Measurements from ENCODE around the gene FBXO10.

FBXO10 gene

DNA sequence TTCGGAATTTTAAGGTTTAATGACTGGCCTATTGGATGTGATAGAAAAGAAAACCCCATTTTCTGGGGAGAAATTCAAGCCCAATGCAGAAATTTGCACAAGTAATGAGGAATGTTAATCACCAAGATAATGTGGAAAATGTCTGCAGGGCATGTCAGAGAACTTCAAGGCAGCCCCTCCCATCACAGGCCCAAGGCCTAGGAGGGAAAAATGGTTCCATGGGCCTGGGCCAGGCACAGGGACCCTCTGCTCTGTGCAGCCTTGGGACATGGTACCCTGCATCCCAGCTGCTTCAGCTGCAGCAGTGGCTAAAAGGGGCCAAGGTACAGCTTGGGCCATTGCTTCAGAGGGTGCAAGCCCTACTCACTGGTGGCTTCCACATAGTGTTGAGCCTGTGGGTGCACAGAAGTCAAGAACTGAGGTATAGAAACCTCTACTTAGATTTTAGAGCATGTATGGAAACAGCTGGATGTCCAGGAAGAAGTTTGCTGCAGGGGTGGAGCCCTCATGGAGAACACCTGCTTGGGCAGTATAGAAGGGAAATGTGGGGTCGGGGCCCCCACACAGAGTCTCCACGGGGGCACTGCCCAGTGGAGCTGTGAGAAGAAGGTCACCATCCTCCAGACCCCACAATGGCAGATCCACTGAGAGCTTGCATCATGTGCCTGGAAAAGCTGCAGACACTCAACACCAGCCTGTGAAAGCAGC lies 12.2 kb downstream of the FBXO10 start:
- no peak overlapping the region for H3K4ac ChIP-seq (ENCODE audit: low read depth in 1 of 2, low read length in 2 of 2)
- H2BK120ac ChIP-seq (ENCODE audit: low read depth, low read length): no peak overlapping the region
- H3K14ac ChIP-seq (ENCODE audit: low read length in 2 of 2): no peak overlapping the region
- no peak overlapping the region for H2BK12ac ChIP-seq (ENCODE audit: low read length in 2 of 2)
- H3K9me3 ChIP-seq (ENCODE audit: control insufficient read depth, low read length): no peaks in the 10 kb centered on the region
- H3K9ac ChIP-seq (ENCODE audit: low read length): no peak overlapping the region
- no peak overlapping the region for H2BK5ac ChIP-seq (ENCODE audit: low read depth, low read length, poor library complexity, severe bottlenecking)
- no peak overlapping the region for H4K8ac ChIP-seq (ENCODE audit: low read length)
- peaks cover 7 to 19% of the 10 kb centered on the region in 2 experiments for H3K36me3 ChIP-seq (ENCODE audit: control insufficient read depth in 1 of 2, insufficient read depth in 2 of 2, low read depth in 1 of 2, low read length in 2 of 2)
- no peaks in the 10 kb centered on the region for H3K4me1 ChIP-seq (ENCODE audit: control insufficient read depth, insufficient read depth, low read depth, low read length)
- no peak overlapping the region for H3K23ac ChIP-seq (ENCODE audit: low read length in 2 of 2)
- no peak overlapping the region for H4K91ac ChIP-seq (ENCODE audit: low read length)
- no peak overlapping the region for H3K4me2 ChIP-seq (ENCODE audit: low read length, poor library complexity, severe bottlenecking)
- H2AFZ ChIP-seq (ENCODE audit: low read depth, low read length): no peak overlapping the region
- no peak overlapping the region for H2BK15ac ChIP-seq (ENCODE audit: low read depth, poor library complexity, severe bottlenecking)
- no peak overlapping the region for H3K27ac ChIP-seq (ENCODE audit: low read length, poor library complexity, severe bottlenecking)
- no peak for DNase-seq
- H3K27me3 ChIP-seq (ENCODE audit: control insufficient read depth in 1 of 2, insufficient read depth in 1 of 2, low read length in 2 of 2): no peaks in the 10 kb centered on the region
- 57% methylated on average over 3 of the region's 3 CpGs for WGBS
- H3K18ac ChIP-seq (ENCODE audit: low read depth in 1 of 2, low read length in 2 of 2): no peak overlapping the region
- H2AK5ac ChIP-seq (ENCODE audit: low read length, severe bottlenecking): no peak overlapping the region
- peaks cover 45% of the 10 kb centered on the region for H3K79me1 ChIP-seq (replicated peaks; ENCODE audit: low read length, poor library complexity, severe bottlenecking)
- H3K4me3 ChIP-seq (ENCODE audit: insufficient read depth in 1 of 2, low read depth in 1 of 2, low read length in 2 of 2): no peak overlapping the region

DNA sequence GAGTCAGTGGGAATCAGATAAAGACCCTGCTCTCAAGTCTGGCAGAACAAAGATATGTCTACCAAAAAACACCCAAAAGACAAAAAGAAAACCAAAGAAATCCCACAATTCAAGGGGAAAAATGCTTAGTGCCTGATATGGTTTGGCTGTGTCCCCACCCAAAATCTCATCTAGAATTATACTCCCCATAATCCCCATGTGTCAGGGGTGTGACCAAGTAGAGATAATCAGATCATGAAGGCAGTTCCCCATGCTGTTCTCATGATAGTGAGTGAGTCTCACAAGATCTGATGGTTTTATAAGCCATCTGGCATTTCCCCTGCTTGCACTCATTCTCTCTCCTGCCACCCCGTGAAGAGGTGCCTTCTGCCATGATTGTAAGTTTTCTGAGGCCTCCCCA lies 13.4 kb downstream of the FBXO10 start:
- Histone ChIP-seq H2BK12ac (ENCODE audit: low read length in 2 of 2) (no peak overlapping the region), H3K36me3 (ENCODE audit: control insufficient read depth in 1 of 2, insufficient read depth in 2 of 2, low read depth in 1 of 2, low read length in 2 of 2) (peaks cover 7 to 14% of the 10 kb centered on the region in 2 experiments), H2AK5ac (ENCODE audit: low read length, severe bottlenecking) (no peak overlapping the region), H2BK5ac (ENCODE audit: low read depth, low read length, poor library complexity, severe bottlenecking) (no peak overlapping the region), H3K14ac (ENCODE audit: low read length in 2 of 2) (no peak overlapping the region), H3K4me3 (ENCODE audit: insufficient read depth in 1 of 2, low read depth in 1 of 2, low read length in 2 of 2) (no peak overlapping the region), H3K4ac (ENCODE audit: low read depth in 1 of 2, low read length in 2 of 2) (no peak overlapping the region), H3K18ac (ENCODE audit: low read depth in 1 of 2, low read length in 2 of 2) (no peak overlapping the region), H2AFZ (ENCODE audit: low read depth, low read length) (no peak overlapping the region), H3K79me1 (replicated peaks; ENCODE audit: low read length, poor library complexity, severe bottlenecking) (peaks cover 48% of the 10 kb centered on the region), H3K27ac (ENCODE audit: low read length, poor library complexity, severe bottlenecking) (no peak overlapping the region), H3K9ac (ENCODE audit: low read length) (no peak overlapping the region), H3K9me3 (ENCODE audit: control insufficient read depth, low read length) (no peaks in the 10 kb centered on the region), H4K91ac (ENCODE audit: low read length) (no peak overlapping the region), H3K27me3 (ENCODE audit: control insufficient read depth in 1 of 2, insufficient read depth in 1 of 2, low read length in 2 of 2) (no peaks in the 10 kb centered on the region), H3K4me2 (ENCODE audit: low read length, poor library complexity, severe bottlenecking) (no peak overlapping the region), H2BK15ac (ENCODE audit: low read depth, poor library complexity, severe bottlenecking) (no peak overlapping the region), H4K8ac (ENCODE audit: low read length) (no peak overlapping the region), H3K23ac (ENCODE audit: low read length in 2 of 2) (no peak overlapping the region), H2BK120ac (ENCODE audit: low read depth, low read length) (no peak overlapping the region), H3K4me1 (ENCODE audit: control insufficient read depth, insufficient read depth, low read depth, low read length) (no peaks in the 10 kb centered on the region)
- no peak for DNase-seq
- WGBS: no CpG with 5 or more reads among the region's 1 CpG

DNA sequence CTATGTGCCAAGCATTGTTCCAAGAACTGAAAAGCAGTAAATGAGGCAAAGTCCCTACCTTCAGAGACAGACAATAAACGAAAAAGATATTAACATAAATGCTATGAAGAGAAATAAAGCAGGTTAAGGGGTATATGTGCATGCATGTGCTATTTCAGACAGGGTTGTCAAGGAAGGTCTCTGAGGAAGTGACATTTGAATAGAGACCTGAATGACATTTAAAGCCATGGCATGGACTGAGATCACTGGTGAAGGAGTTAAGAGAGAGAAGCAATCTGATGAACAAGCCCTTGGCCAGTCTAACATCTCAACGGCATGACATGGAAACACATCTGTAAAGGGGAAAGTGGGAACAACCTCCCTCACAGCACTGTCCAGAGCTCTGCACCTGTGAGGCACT lies 14.5 kb downstream of the FBXO10 start:
- Histone ChIP-seq H3K4me1 (ENCODE audit: control insufficient read depth, insufficient read depth, low read depth, low read length) (no peaks in the 10 kb centered on the region), H3K23ac (ENCODE audit: low read length in 2 of 2) (no peak overlapping the region), H4K91ac (ENCODE audit: low read length) (no peak overlapping the region), H3K9me3 (ENCODE audit: control insufficient read depth, low read length) (no peaks in the 10 kb centered on the region), H3K27me3 (ENCODE audit: control insufficient read depth in 1 of 2, insufficient read depth in 1 of 2, low read length in 2 of 2) (no peaks in the 10 kb centered on the region), H2BK12ac (ENCODE audit: low read length in 2 of 2) (no peak overlapping the region), H2BK5ac (ENCODE audit: low read depth, low read length, poor library complexity, severe bottlenecking) (no peak overlapping the region), H4K8ac (ENCODE audit: low read length) (no peak overlapping the region), H3K4ac (ENCODE audit: low read depth in 1 of 2, low read length in 2 of 2) (no peak overlapping the region), H3K4me2 (ENCODE audit: low read length, poor library complexity, severe bottlenecking) (no peak overlapping the region), H3K18ac (ENCODE audit: low read depth in 1 of 2, low read length in 2 of 2) (no peak overlapping the region), H3K4me3 (ENCODE audit: insufficient read depth in 1 of 2, low read depth in 1 of 2, low read length in 2 of 2) (no peak overlapping the region), H2AK5ac (ENCODE audit: low read length, severe bottlenecking) (no peak overlapping the region), H2BK120ac (ENCODE audit: low read depth, low read length) (no peak overlapping the region), H3K36me3 (ENCODE audit: control insufficient read depth in 1 of 2, insufficient read depth in 2 of 2, low read depth in 1 of 2, low read length in 2 of 2) (peaks cover 7 to 14% of the 10 kb centered on the region in 2 experiments), H2AFZ (ENCODE audit: low read depth, low read length) (no peak overlapping the region), H3K79me1 (replicated peaks; ENCODE audit: low read length, poor library complexity, severe bottlenecking) (peaks cover 46% of the 10 kb centered on the region), H3K9ac (ENCODE audit: low read length) (no peak overlapping the region), H3K27ac (ENCODE audit: low read length, poor library complexity, severe bottlenecking) (no peak overlapping the region), H2BK15ac (ENCODE audit: low read depth, poor library complexity, severe bottlenecking) (no peak overlapping the region), H3K14ac (ENCODE audit: low read length in 2 of 2) (no peak overlapping the region)
- no peak for DNase-seq
- 100% methylated on average over 2 of the region's 2 CpGs for WGBS

DNA sequence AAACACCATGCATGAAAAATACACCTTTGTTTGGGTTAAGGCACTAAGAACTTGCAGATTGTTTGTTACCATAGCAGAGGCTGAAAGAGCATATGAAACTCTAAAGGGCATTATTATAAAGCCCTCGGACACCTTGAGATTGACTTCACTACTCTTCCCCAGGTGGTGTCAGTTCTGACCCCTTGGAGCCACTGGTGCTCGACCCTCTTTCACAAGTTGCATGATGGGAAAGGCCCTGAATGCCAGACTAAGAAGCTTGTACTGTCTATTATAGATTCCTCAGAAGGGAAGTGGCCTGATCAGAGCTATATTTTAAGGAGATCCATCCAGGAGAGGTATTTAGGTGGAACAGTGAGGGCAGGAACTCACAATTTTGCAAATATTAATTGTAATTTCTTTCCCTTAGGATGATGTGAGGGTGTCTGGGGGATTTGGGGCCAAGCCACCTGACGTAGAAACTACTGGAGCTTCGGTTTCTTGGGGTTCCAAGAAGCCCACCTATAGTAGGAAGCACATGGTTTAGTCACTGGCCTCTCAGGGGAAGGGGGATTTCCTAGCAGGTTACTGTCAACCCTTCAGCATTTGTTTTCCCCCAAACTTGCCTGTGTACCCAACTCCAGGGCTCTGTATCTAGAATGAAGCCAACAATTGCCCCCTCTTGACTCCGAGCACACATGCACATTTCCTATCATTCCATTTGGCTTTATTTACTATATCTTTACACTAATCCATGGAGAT lies 16.2 kb downstream of the FBXO10 start:
- Histone ChIP-seq H2BK5ac (ENCODE audit: low read depth, low read length, poor library complexity, severe bottlenecking) (no peak overlapping the region), H3K9me3 (ENCODE audit: control insufficient read depth, low read length) (no peaks in the 10 kb centered on the region), H3K4me2 (ENCODE audit: low read length, poor library complexity, severe bottlenecking) (no peak overlapping the region), H3K4me3 (ENCODE audit: insufficient read depth in 1 of 2, low read depth in 1 of 2, low read length in 2 of 2) (no peak overlapping the region), H3K27ac (ENCODE audit: low read length, poor library complexity, severe bottlenecking) (no peak overlapping the region), H3K18ac (ENCODE audit: low read depth in 1 of 2, low read length in 2 of 2) (no peak overlapping the region), H4K8ac (ENCODE audit: low read length) (no peak overlapping the region), H3K36me3 (ENCODE audit: control insufficient read depth in 1 of 2, insufficient read depth in 2 of 2, low read depth in 1 of 2, low read length in 2 of 2) (peaks cover 7 to 11% of the 10 kb centered on the region in 2 experiments), H2AFZ (ENCODE audit: low read depth, low read length) (no peak overlapping the region), H2BK120ac (ENCODE audit: low read depth, low read length) (no peak overlapping the region), H4K91ac (ENCODE audit: low read length) (no peak overlapping the region), H3K23ac (ENCODE audit: low read length in 2 of 2) (no peak overlapping the region), H3K4me1 (ENCODE audit: control insufficient read depth, insufficient read depth, low read depth, low read length) (no peaks in the 10 kb centered on the region), H3K9ac (ENCODE audit: low read length) (no peak overlapping the region), H3K27me3 (ENCODE audit: control insufficient read depth in 1 of 2, insufficient read depth in 1 of 2, low read length in 2 of 2) (no peaks in the 10 kb centered on the region), H2AK5ac (ENCODE audit: low read length, severe bottlenecking) (no peak overlapping the region), H3K14ac (ENCODE audit: low read length in 2 of 2) (no peak overlapping the region), H2BK15ac (ENCODE audit: low read depth, poor library complexity, severe bottlenecking) (no peak overlapping the region), H3K79me1 (replicated peaks; ENCODE audit: low read length, poor library complexity, severe bottlenecking) (peaks cover 40% of the 10 kb centered on the region), H2BK12ac (ENCODE audit: low read length in 2 of 2) (no peak overlapping the region), H3K4ac (ENCODE audit: low read depth in 1 of 2, low read length in 2 of 2) (no peak overlapping the region)
- WGBS: 96% methylated on average over 5 of the region's 5 CpGs
- DNase-seq: no peak

Measured in mesenchymal stem cell (in vitro differentiated cells and primary cell).